Measurements from ENCODE around the gene TMEM9. TPM values are rescaled to one million over a fixed set of nuclear protein-coding genes. Genes with fewer than 3 reads are reported as not detected.
A peak's percentile ranks its signal among the peaks of the same experiment; 100 is the strongest.

Gene TMEM9
- total and polyA plus RNA-seq, 9 of the 15 experiments (the other 6 are each of a cell fraction or from before 2014, with no cell fraction given): 30.4 to 107 (median 67.6) TPM

- TF ChIP-seq ATF4 (CRISPR knock-in tag; IDR thresholded peaks at IDR 0.05) (no peak), ZNF217 (CRISPR knock-in tag; IDR thresholded peaks at IDR 0.05) (no peak), CAMTA2 (CRISPR knock-in tag; conservative IDR thresholded peaks at IDR 0.05) (peak; percentile 14; the same call in 1 of the 2 replicates), HDAC8 (tag; IDR thresholded peaks at IDR 0.05) (no peak), KLF1 (tag; IDR thresholded peaks at IDR 0.05) (no peak), ZNF511 (CRISPR knock-in tag; IDR thresholded peaks at IDR 0.05) (peak; percentile 43; the same call in 1 of the 2 replicates), ZBTB34 (CRISPR knock-in tag; IDR thresholded peaks at IDR 0.05) (no peak), PHF21A (IDR thresholded peaks at IDR 0.05; ENCODE audit: borderline replicate concordance, low read depth) (no peak), AFF1 (IDR thresholded peaks at IDR 0.05; ENCODE audit: low read depth in 1 of 2, partially characterized antibody in 2 of 2) (peak in 1 of 2 experiments; percentile 56), AFF4 (CRISPR knock-in tag; IDR thresholded peaks at IDR 0.05) (no peak), PYGO2 (tag; IDR thresholded peaks at IDR 0.05) (no peak), ZBTB33 (CRISPR knock-in tag; IDR thresholded peaks at IDR 0.05) (no peak)
Observed at GRCh38 chr1:201153474-201154388, 543 bp downstream of the TMEM9 start (continued).

Measured in K562 (cell line).